ENCODE measurements around the gene ANK3. TPM values are rescaled to one million over a fixed set of nuclear protein-coding genes. Genes with fewer than 3 reads are reported as not detected.

The ANK3 gene
- total RNA-seq, 1 experiment from 2014 or later: 0.58 TPM

DNA sequence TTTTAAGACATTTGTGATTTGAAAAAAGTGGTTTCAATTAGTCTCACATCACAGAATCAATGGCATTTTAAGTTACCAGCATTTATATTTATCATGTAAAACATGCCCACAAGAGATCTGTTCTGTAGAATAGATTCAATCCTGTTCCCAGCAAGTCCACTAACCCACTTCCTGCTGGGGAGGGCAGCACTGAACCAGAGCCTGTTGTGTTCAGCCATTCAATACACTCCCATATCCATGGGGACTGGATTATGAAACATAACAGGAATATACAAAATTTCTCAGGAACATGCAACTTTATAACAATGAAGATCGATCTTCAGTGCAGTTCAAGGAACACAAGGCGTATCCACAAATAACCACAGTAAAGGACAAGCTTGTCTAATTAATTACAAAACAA lies 24.4 kb upstream of the ANK3 start:
- DNase-seq (ENCODE audit: low read depth): peak; percentile 45

DNA sequence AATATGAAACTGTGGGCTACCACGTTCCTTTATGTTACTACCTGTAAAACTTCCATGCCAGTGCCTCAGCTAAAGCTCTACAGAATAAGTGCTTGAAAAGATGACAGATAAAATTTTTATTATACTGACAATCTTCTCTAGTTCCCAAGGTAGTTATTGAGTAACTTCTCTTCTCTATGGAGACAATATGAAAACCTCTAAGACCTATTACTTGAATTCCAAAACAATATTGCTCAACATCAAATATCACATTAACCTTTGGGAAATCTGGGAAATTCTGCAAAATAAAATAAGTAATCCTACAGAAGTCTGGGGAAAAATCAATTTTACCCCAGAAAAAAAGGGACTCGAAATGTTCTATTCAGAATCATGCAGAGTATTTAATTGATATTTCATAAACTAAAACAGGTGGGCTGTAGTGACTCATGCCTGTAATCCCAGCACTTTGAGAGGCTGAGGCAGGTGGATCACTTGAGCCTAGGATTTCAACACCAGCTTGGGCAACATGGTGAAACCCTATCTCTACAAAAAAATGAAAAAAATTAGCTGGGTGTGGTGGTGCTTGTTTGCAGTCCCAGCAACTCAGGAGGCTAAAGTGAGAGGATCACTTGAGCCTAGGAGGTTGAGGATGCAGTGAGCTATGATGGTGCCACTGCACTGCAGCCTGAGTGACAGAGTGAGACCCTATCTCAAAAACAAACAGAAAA lies 23.8 kb upstream of the ANK3 start:
- DNase-seq (ENCODE audit: low read depth): no peak

- no peak for DNase-seq (ENCODE audit: low read depth)
Measured at GRCh38 chr10:60410970-60411369, 21.3 kb upstream of the ANK3 start.

DNA sequence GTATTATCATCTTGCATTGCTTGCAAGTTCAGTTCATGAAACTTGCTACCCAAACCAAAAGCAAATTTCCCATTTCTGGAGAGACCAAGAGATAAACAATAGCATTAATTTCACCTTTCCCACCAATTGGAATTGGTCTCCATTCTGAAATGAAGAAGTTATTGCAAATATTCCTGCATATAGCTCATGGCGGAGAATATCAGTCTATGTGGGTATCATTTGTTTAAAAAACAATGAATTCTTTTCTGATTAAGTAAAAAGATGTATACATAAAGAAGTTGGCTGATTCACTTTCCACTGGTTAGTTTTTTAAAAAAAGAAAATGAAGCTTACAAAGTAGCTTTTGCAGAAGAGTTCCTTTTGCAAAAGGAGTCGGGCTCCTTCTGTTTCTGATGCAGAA lies 19.5 kb upstream of the ANK3 start:
- DNase-seq (ENCODE audit: low read depth): no peak

DNA sequence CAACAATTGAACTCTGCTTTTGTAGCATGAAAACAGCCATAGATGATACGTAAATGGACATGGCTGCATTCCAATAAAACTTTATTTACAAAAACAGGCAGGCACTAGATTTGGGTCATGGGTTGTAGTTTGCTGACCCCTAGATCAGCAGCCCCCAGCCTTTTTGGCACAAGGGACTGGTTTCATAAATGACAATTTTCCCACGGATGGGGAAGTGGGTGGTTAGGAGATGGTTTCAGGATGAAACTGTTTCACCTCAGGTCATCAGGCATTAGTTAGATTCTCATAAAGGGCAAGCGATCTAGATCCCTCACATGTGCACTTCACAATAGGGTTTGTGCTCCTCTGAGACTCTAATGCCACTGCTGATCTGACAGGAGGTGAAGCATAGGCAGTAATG lies 16.5 kb upstream of the ANK3 start:
- no peak for DNase-seq (ENCODE audit: low read depth)

DNA sequence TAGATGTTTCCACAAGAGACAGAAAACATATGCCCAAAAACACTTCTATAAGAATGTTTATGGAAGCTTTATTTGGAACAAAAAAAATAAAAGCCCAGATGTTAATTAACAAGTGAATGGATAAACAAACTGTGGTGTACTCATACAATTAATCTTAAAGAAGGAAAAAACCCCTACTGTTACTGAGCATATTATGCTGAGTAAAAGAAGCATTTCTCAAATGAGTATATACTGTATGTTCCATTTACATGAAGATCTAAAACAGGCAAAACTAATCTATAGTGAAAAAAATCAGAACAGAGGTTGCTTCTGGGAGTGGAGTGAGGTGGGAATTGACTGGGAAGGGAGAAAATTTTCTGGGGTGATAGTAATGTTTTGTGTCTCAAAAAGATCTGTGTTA lies 15.5 kb upstream of the ANK3 start:
- DNase-seq (ENCODE audit: low read depth): no peak

- DNase-seq (ENCODE audit: low read depth): no peak
Measured at GRCh38 chr10:60403168-60403873, 13.6 kb upstream of the ANK3 start.

GRCh38 chr10:60400366-60400765 lies 10.7 kb upstream of the ANK3 start:
- DNase-seq (ENCODE audit: low read depth): no peak

DNA sequence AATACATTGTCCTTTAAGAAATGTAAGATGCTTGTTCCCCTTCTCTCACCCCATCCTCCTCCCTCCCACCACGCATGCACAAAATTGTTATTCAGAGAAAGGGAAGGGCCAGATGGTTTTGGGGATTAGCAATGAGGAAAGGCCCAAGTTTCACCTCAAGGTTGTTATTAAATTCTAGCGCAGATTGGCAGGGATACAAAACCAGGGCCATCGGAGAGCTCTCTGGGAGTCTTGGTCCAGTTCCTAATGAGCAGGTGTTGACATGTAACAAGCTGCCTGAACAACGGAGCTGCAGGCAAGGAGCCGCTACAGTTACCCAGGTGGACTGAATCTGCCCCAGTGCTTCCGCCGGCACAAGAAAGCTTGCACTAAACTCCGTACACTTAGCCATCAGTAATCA lies 9.7 kb upstream of the ANK3 start:
- DNase-seq (ENCODE audit: low read depth): no peak

DNA sequence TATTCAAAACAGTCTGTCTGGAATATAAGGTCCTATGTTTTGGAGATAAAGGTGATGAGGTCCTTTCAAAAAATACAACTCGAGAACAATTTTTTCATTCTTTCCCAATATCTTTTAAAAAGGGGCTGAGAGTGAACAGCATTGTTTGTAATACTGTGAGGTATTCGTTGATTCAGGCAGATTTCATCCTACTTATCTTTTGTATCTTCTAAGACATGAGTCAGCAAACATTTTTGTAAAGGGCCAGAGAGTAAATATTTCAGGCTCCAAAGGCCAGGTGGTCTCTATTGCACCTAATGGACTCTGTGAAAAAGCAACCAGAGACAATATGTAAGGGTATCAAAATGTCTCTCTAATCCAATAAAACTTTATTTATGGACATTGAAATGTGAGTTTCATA lies 8.1 kb upstream of the ANK3 start:
- no peak for DNase-seq (ENCODE audit: low read depth)

DNA sequence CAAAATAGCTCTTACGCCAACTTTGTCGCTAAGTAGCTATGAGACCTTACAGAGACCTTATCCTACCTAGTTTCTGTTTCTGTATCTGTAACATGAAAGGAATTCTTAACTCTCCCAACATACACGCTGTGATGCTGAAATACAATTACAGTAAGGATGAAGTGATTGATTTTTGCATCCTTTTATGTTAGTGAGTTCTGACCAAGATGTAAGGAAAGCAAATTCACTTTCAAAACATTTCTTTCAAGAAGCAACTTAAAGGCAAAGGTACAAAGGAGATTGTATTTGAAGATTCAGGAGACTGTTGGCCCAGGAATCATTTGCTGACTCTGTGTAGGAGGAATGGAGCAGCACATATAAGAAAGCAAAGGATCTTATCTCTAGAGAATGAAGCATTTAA lies 7.1 kb upstream of the ANK3 start:
- DNase-seq (ENCODE audit: low read depth): no peak

GRCh38 chr10:60395711-60396110 lies 6.0 kb upstream of the ANK3 start:
- DNase-seq (ENCODE audit: low read depth): no peak

- no peak for DNase-seq (ENCODE audit: low read depth)
Measured at GRCh38 chr10:60394446-60394845, 4.8 kb upstream of the ANK3 start.

DNA sequence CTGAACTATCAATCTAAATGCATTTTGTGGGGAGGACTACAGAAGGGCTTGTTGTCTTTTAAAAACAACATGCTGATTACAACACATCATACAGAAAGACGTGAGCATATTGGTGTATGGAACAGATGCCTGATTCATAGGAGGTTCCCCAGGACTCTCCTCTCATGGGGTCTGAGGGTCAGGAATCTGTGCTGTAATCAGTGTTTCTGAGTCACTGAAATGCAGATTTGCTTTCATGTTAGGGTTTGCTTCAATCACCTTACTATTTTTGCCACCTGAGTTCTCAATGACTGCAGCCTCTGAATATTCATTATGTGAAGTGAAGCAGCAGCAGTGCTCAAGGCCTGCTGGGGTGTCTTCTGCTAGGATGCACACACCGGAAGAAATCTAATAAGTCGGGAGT lies 550 bp upstream of the ANK3 start:
- no peak for DNase-seq (ENCODE audit: low read depth)

GRCh38 chr10:60388709-60389301 lies 870 bp downstream of the ANK3 start:
- no peak for DNase-seq (ENCODE audit: low read depth)

DNA sequence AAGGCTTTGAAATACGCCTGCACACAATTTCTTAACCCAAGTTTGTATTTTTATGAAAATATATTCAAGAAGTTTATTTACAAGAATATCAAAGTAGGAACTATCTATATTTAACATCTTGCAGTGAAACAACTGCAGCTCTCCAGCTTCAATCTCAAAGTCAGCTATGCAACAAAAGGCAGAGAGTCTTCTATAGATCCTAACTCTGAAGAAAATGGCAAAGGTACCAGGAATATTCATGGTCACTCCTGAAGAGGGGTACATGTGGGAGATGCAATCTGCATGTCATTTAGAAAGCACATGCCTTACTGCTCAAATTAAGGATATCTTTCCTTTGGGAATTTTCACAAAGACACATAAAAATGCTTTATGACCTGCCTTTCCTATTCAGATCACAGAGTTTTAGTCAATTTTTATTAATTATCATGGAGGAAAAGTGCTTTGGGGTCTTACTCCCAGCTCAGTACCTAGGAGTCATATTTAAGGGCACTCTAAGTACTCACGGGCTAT lies 1.5 kb downstream of the ANK3 start:
- DNase-seq (ENCODE audit: low read depth): no peak

DNA sequence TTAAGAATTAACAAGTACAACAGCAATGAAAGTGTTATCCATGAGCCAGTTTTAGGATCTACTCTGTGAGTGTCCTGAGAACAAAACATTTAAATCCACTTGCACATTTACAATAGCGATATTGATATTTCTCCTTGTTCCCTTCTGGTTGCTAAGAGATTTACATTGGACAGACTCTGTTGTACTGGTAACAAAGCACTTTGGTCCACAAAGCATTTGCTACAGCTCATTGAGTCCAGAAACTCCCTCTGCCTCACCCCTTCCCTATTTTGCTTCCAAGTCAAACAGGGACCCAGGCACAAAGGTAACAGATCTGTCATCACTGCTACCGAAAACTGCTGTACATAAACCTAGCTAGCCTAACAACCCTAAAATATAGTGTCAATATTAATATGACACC lies 2.1 kb downstream of the ANK3 start:
- no peak for DNase-seq (ENCODE audit: low read depth)

GRCh38 chr10:60385399-60385738 lies 4.3 kb downstream of the ANK3 start:
- no peak for DNase-seq (ENCODE audit: low read depth)

GRCh38 chr10:60384708-60385398 lies 4.8 kb downstream of the ANK3 start:
- DNase-seq (ENCODE audit: low read depth): peak; percentile 97

DNA sequence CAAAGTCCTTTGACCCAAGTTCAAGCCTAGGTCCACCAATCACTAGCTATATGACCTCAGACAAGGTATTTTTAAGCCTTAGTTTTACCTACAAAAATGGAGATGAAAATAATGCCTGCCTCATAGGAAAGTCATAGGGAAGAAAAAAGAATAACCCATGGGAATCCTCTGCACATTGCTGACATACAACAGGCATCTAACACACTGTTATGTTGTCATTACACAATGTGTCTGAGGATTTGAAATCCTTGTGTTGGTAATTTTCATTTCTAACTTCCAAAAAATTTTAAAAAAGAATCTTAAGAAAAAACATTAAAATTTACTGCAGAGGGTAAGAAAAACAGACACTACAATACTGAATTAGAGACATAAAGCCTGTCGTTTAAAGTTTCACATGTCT lies 5.7 kb downstream of the ANK3 start:
- DNase-seq (ENCODE audit: low read depth): no peak

DNA sequence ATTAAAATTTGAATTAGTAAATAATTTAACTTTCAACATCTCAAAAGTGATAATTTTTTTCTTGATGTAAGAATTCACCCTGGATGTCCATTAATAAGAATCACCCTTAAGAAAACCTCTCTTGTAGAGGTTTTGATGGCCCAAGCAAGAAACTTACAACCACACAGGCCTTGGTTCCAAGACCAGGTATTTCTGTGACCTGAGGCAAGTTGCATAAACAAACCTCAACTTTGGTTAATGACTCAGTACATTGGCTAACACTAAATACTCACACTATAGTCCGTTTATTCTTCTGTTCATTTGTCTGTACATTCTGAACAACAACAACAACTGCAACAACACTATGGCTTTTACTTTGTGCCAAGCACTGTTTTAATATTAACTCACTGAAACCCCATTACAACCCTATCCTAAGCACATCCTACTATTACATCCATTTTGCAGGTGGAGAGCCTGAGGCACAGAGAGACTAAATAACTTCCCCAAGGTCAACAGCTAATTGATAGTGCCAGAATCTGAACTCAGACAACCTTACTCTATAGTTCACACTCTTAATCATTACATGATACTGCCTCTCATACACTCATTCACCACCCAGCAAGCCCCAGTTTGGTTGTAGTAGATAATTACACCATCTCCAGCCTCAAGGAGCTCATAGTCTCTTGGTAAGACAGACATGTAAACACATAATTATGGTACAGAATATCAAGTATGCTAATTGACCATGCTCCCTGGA lies 6.6 kb downstream of the ANK3 start:
- DNase-seq (ENCODE audit: low read depth): peak; percentile 44
